Coronary artery (tissue), 2 donors: ENCODE data around the gene SHROOM3.

ENCODE experiments used
- DNase-seq: peaks from one replicate; pipeline ENCODE4 v3.0.0-alpha.2; 2017; ENCODE audit warnings: low spot score
- H3K27ac ChIP-seq, 2 donors: fragments of 200-600 bp; sonication (generic); one replicate each; pipeline ENCODE4 v1.5.1; 2016 to 2019
- H3K4me3 ChIP-seq: fragments of 200-600 bp; sonication (generic); 2 replicates; pipeline ENCODE4 v1.5.1; 2016; ENCODE audit warnings: mild to moderate bottlenecking, moderate library complexity
- CTCF ChIP-seq: fragments of 200-600 bp; sonication (generic); IDR thresholded peaks from one replicate; pipeline ENCODE4 v1.5.1; 2019; ENCODE audit warnings: antibody characterized with exemption

SHROOM3 gene

GRCh38 chr4:76484654-76485053 is 49.6 kb downstream of the SHROOM3 start:
- no peak for TF ChIP-seq CTCF

GRCh38 chr4:76485450-76485849 is 50.4 kb downstream of the SHROOM3 start:
- Histone ChIP-seq H3K27ac (no peak overlapping the region), H3K4me3 (no peak overlapping the region)
- no peak for DNase-seq
- TF ChIP-seq CTCF: no peak

More at GRCh38 chr4:76484654-76485053, 49.6 kb downstream of the SHROOM3 start:
- Histone ChIP-seq H3K27ac (no peak overlapping the region), H3K4me3 (no peak overlapping the region)
- no peak for DNase-seq

GRCh38 chr4:76486588-76487276 is 51.7 kb downstream of the SHROOM3 start:
- DNase-seq: no peak
- TF ChIP-seq CTCF: no peak
- no peak overlapping the region for H3K4me3 ChIP-seq
- no peak overlapping the region for H3K27ac ChIP-seq

- no peak for TF ChIP-seq CTCF
- no peak overlapping the region for H3K27ac ChIP-seq
- no peak overlapping the region for H3K4me3 ChIP-seq
- no peak for DNase-seq
Observed at GRCh38 chr4:76487621-76488020, 52.6 kb downstream of the SHROOM3 start.

- H3K27ac ChIP-seq: no peak overlapping the region
- no peak overlapping the region for H3K4me3 ChIP-seq
- DNase-seq: no peak
- no peak for TF ChIP-seq CTCF
Observed at GRCh38 chr4:76488455-76488854, 53.4 kb downstream of the SHROOM3 start.

- TF ChIP-seq CTCF: no peak
- no peak for DNase-seq
- Histone ChIP-seq H3K27ac (no peak overlapping the region), H3K4me3 (no peak overlapping the region)
Observed at GRCh38 chr4:76488888-76489685, 54.1 kb downstream of the SHROOM3 start.

- no peak for TF ChIP-seq CTCF
- DNase-seq: no peak
- H3K27ac ChIP-seq: no peak overlapping the region
- no peak overlapping the region for H3K4me3 ChIP-seq
Observed at GRCh38 chr4:76489686-76490161, 54.7 kb downstream of the SHROOM3 start.
